MM.1S (cell line): ENCODE data around the gene GCN1.

ENCODE experiments used
- CTCF ChIP-seq: fragments of 300-600 bp; sonication (generic); IDR thresholded peaks from 2 replicates; pipeline ENCODE4 v1.5.1; 2016; ENCODE audit warnings: antibody characterized with exemption, low read length, mixed read lengths
- EZH2 ChIP-seq: fragments of 300-600 bp; sonication (generic); optimal IDR thresholded peaks from 2 replicates; pipeline ENCODE3; 2017; ENCODE audit warnings: low read depth, mild to moderate bottlenecking, antibody characterized with exemption, low read length, mixed read lengths
- EZH2phosphoT487 ChIP-seq: fragments of 300-600 bp; sonication (generic); IDR thresholded peaks from 2 replicates; pipeline ENCODE4 v1.6.1; 2018; ENCODE audit warnings: antibody characterized with exemption, low read length

- no peak for TF ChIP-seq CTCF
- no peak for TF ChIP-seq EZH2phosphoT487
- TF ChIP-seq EZH2 = no peak
Observed at GRCh38 chr12:120101617-120102016, 92.9 kb downstream of the GCN1 start.
